DMS79 (cell line): ENCODE results near the gene BAG5.
"Not testable (repeated sequence)": the region's sequence is repeated elsewhere in the genome, so short reads cannot be mapped to it uniquely, and the experiment has no call there.

Experiments
- DNase-seq: peaks from one replicate; lab custom pipeline; 2025; lab: John Stamatoyannopoulos, UW

BAG5 gene

DNA sequence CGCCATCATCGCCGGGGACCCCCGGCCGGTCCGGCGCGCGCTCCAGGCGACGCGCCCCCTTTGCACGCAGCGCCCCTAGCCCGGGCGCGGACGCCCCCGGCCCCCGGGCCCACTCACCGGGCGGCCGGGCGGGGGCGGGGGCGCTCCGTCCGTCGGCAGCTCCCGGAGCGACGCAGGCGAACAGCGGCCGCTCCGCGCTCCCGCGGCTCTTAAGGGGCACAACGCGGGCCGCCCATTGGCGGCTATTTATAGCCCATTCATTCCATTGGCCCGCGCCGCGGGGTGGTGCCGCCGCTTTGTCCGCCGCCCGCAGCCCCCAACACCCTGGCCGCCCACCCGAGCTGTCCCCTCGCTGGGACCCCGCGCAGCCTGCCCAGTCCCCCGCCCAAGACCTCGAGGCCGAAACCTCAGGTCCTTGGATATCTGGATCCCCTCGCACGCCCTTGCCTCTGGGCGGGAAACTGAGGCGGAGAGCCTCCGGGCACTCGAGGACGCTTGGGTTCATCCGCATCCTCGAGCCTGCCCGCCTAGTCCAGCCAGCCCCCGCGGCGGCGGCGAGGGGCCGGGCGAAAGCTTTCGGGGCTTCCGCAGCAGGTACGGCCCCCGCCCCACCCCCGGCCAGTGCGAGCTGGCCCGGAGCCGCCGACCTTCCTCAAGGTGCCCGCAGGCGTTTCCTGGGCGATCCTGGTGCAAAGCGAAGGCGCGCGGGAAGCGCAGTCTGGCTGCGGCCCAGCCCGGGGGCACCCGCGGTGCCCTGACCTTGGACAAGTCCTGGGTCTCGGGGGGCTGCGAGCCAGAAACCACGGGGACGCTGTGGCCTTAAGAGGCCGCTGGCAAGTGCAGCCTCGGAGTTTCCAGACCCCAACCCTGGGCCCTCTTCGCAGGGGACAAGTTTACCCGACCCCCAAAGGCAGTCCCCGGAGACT is 39.5 kb downstream of the BAG5 start, which contains the start of gene CKB:
Gene CKB, minus strand, starts transcription at position 182 of the 926 bp plus-strand sequence. CDS start 337 bp downstream, outside the sequence.
- peak; percentile 60 for DNase-seq

DNA sequence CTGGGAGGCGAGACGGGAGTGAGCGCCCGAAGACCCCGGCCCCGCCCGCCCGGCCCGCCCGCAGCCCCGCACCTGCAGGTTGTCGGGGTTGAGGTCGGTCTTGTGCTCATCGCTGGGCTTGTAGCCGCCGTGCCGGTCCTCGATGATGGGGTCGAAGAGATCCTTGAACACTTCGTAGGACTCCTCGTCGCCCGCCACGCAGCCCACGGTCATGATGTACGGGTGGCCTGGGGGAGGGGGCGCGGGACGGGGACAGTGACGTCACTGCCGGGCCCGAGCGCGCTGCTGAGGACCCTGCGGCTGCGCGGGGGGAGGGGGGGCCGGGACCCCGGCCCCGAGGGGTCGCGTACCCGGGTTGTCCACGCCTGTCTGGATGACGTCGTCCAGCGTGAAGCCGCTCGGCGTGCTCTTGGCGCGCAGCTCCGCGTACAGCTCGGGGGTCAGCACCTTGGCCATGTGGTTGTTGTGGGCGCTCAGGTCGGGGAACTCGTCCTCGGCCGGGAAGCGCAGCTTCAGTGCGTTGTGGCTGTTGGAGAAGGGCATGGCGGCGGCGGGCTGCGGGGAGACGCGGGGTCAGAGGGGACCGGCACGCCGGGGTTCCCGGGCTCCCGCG is 40.4 kb downstream of the BAG5 start:
- peak; percentile 47 for DNase-seq

DNA sequence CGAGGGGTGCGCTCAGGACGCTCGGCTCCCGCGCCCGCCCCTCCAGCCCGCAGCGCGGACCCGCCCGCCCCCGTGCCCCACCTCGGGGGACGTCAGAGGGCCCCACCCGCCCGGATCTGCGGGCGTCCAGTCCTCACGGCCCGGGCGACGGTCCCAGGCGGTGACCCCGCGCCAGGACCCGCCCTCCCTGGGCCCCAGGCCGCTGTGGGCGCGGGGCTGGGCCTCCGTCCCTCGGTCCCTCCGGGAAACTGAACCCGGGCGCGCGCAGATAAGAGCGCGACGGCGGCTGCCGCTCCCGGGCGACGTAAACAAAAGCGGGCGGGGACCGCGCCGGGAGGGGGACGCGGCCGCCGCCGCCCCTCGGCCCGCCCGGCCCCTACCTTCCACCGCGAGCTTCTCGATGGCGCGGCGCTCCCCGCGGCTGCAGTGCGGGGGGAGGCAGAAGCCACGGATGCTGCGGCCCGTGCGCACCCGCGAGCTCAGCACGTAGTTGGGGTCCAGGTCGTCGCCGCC is 41.0 kb downstream of the BAG5 start:
- DNase-seq: no peak

DNA sequence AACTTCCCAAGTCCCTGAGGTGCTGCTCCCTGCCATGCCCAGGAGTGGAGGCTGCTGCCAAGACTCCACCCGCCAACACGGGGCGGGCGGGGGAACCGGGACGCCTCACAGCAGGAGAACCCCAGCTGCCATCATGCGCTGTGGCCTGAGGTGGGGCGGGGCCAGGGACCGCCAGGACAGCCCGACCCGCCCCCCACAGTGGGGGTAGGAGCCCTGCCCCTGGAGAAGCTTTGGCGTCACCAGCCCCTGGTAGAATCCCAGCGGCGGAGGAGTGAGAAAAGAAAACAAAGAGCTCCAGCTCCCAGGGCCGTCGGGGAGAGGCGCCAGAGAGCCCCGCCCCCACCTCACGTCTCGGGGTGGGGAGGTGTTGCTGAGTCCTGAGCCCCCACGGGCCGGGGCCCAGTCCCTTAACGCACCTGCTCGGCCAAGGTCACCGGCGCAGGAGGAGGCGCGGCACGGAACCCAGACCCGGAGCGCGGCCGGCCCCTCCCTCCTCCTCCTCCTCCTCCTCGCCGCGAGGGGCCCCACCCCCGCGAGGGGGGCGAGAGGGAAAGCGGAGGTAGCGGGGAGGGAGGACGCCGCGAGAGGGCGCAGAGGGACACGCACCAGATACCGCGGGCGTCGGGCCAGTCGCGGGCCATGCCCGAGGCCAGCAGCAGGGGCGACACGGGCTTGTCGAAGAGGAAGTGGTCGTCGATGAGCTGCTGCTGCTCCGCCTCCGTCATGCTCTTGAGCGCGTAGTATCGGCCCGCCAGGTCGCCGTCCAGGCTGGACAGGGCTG is 41.6 kb downstream of the BAG5 start:
- DNase-seq: peak; percentile 84

DNA sequence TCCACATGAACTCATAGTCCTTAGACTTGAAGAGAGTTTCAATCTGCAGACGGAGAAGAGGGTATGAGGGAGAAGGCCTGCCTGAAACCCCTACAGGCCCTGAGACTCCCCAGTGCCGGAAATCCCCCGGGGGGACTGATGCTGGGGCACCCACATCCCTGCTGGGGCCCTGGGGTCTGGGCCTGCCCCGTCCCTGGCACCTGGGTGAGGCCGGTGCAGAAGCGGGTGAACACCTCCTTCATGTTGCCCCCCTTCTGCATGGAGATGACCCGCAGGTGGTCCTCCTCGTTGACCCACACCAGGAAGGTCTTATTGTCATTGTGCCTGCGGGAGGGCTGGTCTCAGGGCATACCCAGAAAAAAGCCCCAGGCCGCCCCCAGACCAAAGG is 42.2 kb downstream of the BAG5 start:
- no peak for DNase-seq

DNA sequence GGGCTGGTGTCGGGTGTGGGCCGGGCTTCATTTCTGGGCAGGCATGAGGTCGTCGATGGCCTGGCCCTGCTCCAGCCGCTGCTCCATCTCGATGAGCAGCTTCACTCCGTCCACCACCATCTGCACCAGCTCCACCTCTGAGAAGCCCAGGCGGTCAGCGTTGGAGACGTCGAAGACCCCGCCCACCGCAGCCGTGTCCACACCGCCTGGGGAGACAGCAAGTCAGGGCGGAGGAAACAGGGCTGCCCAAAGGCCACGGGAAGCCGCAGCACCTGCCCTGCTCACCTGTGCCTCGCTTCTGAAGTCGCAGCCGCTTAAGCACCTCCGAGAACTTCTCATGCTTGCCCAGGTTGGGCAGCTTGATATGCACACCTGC is 42.6 kb downstream of the BAG5 start:
- peak; percentile 66 for DNase-seq

DNA sequence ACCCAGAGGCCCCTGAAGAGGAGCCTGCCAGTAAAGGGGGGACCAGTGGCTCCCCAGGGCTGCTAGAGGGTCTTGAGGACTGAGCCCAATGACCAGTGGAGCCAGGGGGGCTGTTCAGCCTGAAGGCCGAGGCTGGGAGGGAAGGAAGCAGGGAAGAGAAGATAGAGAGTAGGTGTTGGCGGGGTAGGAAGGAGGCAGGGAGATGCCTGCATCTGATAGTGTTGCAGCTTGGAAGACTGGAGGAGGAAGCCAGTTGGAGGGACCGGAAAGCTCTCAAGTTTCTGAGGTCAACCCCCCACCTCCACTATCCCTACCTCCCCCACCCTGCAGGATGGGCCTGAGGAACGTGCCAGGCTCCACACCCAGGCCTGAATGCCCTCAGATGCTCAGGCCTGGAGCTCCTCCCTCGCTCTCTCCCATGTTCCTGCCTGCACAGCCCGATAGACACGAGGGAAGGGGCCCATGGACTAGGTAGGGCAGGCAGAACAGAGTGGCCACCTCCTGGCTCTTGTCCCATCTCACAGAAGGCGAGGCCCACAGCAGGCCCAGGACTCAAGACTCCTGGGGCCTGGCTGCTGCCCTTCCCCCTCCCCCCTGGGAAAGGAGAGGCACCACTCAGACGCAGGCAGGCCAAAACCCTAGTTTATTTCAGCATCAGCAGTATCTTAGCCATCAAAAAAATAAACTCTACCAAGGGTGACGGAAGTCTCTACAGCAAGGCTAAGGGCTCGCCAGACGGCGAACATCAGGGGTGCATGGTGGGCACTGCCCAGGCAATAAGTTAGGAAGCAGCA is 43.2 kb downstream of the BAG5 start:
- DNase-seq: no peak

DNA sequence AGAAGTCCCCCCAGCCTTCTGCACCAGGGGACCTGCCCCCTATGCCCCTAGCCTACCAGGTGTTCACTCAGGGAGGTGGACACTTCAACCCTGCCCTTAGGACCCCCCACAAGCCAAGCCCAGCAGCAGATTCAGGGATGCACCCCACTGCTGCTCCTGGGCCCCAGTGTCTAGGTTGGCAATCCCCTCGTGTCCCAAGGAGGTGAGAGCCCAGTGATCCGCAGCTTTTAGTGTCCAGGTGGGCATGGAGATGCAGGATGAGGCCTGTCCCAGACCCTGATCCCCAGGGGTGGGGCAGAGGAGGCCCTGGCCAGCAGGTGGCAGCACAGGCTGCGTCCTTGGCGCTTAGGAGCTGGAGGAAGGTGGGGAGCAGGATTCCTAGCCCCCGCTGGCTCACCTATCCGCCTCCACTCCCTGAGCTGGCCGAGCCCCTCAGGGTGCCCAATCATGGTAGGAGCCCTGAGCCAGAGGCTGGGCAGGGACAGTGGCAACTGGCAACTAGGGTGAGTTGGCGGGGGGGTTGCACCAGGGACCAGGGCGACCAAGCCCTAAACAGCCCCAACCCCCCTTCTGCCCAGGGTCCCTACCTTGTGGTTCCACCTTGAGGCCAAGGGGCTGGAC is 43.9 kb downstream of the BAG5 start:
- peak; percentile 36 for DNase-seq

DNA sequence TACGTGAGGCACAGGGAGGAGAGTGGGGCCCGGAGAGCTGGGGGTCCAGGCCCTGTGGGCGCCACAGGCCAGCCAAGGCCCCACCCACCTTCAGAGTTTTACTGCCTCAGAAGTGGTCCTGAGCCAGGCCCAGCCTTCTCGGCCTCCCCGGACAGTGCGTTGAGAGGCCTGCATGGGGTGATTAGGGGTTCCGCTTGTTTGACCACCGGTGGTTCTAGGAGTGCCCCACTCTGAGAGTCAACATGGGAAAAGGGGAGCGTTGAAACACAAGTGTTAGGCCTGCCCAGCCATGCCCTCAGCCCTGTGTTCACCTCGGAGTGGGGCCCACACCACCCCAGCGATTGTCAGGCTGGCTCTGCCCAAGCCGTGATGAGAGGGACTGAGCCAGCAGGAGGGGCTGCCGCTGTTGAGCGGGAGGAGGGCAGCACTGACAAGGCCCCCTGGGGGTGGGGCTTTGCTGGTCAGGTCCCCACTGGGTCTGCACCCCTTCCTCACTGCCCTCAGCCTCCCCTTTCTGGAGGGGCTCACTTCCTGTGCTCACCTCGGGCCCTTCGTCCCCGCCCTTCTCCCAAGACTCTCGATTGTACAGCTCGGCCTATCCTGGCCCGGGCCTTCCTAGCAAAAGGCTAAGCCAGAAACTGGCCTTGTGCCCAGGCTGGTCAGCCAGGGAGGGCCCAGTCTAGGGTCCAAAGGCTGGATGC is 44.6 kb downstream of the BAG5 start:
- no peak for DNase-seq

DNA sequence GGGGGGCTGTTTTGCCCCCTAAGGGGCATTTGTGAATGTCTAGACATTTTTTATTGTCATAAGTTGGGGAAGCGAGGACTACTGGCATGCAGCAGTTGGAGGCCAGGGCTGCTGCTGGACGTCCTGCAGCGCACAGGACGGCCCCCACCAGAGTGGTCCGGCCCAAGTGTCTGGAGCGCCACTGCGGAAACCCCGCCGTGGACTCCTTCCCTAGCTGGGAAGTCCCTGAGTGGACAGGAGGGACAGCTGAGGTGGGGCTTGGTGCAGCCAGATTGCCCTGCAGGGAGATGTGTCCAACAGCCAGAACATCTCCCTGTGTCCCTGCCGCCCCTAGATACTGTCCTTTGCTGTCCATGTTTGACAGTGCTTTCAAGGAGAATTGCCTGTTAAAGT is 45.3 kb downstream of the BAG5 start:
- DNase-seq: no peak

DNA sequence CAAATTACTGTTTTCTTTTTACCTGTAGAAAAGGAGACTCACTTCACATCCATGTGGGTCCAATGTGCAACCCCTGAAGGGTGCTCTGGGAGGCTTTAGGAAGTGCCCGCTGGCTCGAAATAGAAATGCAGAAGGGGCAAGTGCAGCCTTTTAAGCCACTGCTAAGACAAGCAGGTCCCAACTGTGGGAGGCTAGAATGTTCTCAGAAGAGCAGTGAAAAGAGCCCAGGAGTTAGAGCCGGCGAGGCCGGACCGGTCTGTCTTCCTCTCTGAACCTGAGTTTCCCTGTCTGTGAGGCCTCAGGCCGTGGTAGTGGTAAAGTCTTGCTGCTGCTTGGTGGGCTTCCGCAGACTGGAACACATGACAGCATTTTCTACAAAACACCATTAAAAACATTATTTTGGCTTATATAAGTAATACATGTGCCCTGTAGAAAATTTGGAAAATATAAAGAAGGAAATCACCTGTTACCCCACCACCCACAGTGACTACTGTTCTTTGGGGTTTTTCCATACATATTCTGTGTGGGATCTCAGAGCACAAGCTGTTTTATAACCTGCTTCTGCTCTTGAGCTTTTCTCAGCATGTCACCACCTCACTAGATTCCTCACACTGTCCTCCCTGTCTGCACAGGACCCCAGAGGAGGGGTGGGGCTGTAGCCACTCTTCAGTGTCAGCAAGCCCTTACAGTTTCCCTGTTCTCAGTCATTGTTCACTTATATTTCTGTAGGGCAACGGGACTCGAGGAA is 45.9 kb downstream of the BAG5 start:
- DNase-seq: no peak

DNA sequence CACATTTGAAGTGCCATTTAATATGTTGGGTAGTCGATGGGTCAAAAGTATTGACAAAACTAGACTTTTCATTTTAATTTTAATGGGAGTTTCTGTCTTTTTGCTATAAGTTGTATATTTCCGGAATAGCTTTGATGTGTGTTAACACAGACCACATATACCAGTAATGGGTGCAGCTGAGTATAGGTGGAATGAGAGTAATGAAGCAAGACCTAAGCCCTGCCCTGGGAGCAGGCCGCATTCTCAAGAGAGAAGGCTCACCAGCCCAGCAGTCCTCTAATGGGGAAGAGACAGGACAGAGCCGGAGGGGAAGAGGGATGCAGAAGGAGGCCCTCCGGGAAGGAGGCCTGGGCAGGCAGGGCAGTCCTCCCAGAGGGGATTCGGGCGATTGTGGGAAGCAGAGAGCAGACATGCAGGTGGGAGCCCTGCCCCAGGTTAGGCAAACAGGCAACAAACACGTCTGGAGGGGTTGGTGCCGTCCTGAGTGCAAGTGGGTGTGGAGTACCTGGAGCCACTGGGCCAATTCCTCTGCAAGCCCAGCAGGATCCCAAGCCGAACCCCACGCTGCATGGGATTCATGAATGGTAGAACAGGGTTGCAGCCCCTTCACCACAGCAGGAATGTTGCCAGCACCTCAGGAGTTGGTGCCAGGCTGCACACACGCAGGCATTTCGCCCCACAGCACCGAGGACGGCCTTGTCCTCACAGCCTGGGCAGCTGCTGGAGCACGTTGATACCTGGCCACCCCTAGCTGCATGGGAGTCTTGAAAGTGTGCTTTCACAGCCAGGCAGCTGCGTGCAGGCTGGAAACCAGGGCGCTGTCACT is 47.6 kb downstream of the BAG5 start:
- peak; percentile 62 for DNase-seq

DNA sequence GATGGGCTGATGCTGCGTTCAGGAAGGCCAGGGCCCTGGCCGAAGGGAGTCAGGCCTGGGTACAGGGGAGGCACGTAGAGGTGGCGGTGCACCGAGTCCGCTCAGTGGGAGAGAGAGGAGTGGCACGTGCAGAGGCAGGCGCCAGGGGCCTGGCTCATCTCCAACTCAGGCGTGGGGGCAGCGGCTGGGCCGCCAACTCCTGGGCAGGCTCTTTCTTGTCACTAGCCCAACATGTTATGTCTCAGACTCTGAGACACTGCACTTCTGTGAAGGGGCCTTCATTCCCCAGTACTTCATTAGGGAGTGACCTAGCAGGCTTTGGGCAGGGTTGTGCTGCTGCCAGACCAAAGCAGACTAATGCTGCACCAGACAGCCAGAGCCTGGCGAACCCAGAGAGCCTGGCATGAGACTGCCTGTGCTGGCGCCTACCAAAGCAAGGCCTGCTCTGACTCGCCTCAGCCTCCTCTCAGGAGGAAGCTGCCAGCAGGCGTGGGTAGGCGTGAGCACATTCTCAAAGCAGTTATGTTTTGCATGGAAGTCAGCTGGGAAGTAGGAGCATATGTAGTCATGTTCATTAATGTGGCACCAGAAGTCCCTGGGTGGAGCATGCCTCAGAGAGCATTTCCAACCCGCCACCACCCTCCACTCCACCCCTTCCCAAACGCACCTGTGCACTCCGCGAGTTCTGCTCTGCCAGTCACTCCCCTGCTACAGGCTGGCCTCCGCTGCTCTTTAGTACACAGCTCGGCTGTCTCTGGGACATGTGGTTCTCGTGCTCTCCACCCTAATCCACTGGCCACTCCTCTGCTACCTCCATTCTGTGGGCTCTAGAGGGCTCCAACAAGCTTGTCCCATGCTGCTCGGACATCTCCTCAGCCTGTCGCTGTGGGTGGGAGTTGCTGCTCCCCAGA is 49.5 kb downstream of the BAG5 start:
- DNase-seq: peak; percentile 99

DNA sequence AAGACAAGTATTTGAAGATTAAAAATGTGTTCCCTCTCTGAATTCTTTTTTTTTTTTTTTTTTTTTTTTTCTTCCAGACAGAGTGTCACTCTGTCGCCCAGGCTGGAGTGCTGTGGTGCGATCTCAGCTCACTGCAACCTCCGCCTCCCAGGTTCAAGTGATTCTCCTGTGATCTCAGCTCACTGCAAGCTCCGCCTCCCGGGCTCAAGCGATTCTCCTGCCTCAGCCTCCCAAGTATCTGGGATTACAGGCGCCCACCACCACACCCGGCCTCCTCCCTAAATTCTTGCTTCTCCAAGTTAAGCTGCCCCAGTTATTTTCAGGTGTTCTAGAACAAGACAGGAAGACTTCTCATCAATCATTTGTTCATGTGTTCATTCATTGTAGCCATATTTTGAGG is 50.3 kb downstream of the BAG5 start:
- DNase-seq: not testable (repeated sequence)

DNA sequence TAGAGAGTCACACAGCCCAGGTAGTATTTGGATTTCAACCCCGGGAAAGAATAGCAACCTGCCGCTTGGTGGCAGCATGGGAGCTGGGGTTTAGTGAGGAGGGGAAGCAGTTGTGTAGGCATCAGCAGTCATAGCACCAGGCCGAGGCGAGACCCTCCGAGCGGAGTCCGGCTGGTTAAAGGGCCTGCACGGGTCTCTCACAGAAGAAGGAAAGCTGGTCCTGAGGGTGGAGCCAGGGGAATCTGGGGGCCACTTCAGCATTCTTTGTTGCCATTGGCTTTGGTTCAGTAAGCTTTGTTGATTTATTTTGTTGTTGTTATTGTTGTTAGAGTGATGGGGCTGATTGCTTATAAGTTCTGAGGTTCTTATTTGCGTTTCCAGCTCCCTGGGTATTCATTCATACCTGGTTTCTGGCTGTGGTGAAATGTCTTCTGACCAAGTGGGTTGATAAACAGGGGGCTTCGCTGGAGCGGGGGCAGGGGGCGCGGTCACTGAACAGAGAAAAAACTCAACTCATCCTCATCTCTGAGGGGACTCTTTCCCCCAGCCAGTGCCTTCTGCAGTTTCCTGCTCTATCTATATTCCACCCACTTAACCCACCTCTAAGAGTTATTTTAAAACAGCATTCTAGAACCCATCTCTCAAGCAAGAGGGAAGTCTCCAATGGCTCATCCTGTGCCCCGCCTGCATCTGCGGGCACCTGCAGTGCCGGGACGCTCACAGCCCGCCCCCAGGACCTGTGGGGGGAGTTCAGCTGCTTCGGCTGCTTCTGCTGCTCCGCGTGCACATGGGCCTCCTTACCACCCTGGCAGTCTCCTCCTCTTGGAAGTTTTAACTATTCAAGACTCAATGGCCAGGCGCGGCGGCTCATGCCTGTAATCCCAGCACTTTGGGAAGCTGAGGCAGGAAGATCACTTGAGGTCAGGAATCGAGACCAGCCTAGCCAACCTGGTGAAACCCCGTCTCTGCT is 51.4 kb downstream of the BAG5 start:
- DNase-seq: no peak

DNA sequence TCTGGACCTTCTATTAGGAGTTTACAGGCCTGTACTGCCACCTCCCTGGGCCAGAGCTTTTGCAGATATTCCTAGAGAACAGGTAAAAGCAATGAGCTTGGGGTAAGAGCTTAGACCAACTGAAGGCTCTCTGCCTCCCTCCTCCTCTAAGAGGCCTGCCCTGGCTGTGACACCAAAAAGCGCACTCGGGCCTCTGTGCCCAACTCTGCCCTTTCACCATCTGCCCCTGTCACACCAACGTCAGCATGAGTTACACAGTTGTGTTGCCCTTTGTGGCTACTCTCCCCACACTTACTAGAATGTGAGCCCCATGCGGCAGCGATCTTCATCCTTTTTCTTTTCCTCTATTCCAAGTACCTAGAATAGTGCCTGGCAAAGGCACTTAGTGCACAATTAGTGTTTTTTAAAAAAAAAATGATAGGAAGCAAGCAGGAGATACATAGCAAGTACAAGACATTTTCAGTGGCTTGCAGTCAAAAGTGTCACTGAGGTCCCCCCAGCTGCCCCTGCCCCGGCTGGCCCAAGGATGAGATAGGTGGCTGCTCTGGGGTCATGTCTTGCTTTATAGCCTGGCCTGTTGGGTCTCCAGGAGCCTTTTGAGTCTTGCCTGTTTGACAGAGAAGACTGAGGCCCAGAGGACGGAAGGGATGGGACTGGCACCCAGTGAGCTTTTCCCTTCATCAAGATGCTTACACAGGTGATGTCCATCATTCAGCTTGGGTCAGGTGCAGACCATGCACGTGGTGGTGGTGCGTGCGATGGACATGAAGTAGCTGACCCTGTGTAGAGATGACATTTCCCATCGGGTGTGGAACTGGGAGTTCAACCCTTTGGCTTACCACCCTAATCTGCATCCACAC is 52.4 kb downstream of the BAG5 start:
- no peak for DNase-seq
